GM21447 (cell line): ENCODE data around the gene RNF103.
A peak's percentile ranks its signal among the peaks of the same experiment; 100 is the strongest.
"Not testable (repeated sequence)": the region's sequence is repeated elsewhere in the genome, so short reads cannot be mapped to it uniquely, and the experiment has no call there.

Experiments
- ATAC-seq: cut with Tn5 transposase; IDR thresholded peaks from one replicate; pipeline ENCODE4 v1.9.1; 2021; ENCODE audit not compliant: unreplicated experiment

RNF103 gene, protein sequence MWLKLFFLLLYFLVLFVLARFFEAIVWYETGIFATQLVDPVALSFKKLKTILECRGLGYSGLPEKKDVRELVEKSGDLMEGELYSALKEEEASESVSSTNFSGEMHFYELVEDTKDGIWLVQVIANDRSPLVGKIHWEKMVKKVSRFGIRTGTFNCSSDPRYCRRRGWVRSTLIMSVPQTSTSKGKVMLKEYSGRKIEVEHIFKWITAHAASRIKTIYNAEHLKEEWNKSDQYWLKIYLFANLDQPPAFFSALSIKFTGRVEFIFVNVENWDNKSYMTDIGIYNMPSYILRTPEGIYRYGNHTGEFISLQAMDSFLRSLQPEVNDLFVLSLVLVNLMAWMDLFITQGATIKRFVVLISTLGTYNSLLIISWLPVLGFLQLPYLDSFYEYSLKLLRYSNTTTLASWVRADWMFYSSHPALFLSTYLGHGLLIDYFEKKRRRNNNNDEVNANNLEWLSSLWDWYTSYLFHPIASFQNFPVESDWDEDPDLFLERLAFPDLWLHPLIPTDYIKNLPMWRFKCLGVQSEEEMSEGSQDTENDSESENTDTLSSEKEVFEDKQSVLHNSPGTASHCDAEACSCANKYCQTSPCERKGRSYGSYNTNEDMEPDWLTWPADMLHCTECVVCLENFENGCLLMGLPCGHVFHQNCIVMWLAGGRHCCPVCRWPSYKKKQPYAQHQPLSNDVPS

DNA sequence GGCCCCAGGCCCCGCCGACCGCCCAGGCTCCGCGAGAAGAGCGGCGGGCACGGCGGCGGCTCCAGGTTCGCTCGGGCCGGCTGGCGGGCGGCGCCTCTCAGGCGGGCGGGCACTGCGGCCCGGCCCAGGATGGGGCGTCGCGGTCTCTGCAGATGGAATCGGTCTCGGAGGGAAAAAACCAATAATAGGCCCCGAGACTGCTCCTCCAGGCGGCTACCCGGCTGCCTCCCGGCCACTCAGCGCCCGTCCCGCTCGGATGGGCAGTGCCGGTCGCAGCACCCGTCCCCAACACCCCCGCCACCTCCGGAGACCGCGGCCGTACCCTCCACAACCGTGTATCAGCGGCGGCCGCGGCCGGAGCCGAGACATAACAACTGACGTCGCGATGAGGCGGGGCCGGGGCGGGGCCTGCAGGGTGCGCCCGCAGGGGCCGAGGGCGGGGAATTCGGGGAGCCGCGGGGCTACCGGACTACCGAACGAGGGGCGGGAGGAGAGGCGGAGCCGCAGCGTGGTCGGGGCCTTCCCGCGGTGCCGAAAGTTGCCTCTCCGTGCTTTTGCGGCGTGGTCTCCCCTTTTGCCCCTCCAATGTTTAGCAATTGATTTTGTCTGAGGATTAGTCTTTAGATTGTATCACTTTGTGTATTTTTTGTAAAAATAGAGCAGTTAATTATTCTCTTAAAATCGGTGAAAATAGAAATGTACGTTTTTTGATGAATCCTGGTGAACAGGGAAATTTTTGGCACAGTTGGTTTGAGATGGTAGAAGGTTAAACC, at the start of gene RNF103:
Gene RNF103, minus strand, starts transcription at position 372 of the 773 bp plus-strand sequence. CDS start 979 bp downstream, outside the sequence.
- peak; percentile 75 for ATAC-seq

GRCh38 chr2:86673011-86673410, 49.3 kb upstream of the RNF103 start:
- no peak for ATAC-seq

DNA sequence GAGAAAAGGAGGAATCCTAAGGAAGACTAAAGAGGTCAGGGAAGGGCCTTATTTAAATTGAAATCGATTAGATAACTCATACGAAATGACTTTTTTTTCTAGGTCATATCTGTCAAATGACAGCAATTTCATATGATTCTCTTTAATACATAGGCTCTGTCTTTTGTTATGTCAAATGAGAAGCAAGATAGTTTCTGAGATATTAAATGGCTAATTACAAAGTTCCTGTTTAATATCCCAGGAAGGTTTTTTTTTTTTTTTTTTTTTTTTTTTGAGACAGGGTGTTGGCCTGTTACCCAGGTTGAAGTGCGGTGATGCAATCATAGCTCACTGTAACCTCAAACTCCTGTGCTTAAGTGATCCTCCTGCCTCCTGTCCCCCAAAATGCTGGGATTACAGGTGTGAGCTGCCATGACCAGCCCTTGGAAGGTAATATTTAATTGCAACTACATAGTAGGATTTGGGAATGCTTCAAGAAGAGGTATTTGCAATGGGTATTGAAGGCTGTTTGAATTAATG, 48.4 kb upstream of the RNF103 start:
- ATAC-seq = no peak

GRCh38 chr2:86671337-86671981, 47.8 kb upstream of the RNF103 start:
- no peak for ATAC-seq

GRCh38 chr2:86669323-86669722, 45.7 kb upstream of the RNF103 start:
- ATAC-seq = not testable (repeated sequence)

- ATAC-seq = no peak
Observed at GRCh38 chr2:86661333-86661732, 37.7 kb upstream of the RNF103 start.

- ATAC-seq = no peak
Observed at GRCh38 chr2:86650188-86650587, 26.5 kb upstream of the RNF103 start.

DNA sequence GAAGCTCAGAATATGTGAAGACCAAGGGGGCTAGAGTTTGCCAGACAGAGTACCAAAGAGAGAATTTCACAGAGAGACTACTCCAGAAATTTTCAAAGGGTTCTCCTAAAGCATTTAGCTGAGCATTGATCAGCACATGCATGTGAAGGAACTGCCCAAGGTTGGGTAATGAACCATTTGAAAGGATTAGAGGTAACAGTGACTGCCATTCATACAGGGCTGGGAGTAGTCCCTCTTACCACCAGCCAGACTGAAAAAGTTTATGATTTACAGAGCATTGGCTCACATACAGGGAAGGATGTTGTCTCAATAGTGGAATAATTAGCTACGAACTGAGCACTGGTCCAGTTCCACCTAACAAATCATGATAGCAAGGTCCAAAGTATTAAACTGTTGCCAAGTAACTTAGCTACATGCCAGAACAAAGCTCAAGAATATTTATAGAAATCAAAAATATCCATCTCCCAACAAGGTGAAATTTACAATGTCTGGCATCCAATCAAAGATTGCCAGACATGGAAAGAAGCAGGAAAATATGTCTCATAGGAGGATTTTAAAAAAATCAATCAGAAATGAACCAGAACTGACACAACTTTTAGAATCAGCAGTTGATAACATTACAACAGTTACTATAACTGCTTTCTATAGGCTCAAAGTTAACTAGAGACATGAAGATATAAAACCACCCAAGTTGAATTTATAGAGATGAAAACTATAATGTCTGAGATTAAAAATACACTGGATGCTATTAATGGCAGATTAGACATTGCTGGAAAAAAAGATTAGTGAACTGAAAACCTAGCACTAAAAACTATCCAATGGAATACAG, 25.7 kb upstream of the RNF103 start:
- no peak for ATAC-seq

- ATAC-seq = no peak
Observed at GRCh38 chr2:86648681-86649080, 25.0 kb upstream of the RNF103 start.

DNA sequence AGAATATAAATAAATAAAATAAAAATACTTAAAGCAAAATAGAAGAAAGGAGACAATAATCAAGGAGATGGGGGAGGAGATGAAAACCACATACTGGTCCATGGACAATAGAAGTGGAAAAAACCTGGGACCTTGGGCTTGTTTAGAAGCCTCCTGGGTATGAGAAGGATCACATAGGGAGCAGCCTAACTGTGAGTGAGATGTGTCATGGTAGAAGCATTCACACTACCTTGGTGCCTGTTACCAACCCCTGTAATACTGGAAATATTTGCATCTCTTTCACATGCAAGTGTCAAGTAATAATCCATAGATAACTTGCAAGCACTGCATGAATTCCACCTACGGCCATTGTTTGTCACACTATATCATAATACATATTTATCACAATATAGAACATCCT, 23.2 kb upstream of the RNF103 start:
- ATAC-seq = no peak

DNA sequence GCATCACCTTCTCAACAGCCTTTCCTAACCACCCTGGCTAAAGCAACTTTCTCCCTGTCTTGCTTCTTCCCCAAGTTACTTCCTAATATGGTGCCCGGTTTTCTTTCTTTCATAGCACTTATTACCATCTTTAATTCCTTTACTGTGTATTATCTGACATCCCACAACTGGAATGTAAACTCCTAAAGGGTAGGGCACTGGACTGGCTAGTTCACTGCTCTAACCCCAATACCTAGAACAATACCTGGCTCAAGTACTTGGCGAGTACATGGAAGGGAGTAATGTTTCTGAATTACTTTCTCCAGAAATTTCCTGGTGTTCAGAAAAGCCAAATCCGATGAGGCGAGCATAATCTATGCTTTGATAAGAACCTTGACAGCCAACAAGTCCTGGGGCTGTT, 22.7 kb upstream of the RNF103 start:
- ATAC-seq = no peak

DNA sequence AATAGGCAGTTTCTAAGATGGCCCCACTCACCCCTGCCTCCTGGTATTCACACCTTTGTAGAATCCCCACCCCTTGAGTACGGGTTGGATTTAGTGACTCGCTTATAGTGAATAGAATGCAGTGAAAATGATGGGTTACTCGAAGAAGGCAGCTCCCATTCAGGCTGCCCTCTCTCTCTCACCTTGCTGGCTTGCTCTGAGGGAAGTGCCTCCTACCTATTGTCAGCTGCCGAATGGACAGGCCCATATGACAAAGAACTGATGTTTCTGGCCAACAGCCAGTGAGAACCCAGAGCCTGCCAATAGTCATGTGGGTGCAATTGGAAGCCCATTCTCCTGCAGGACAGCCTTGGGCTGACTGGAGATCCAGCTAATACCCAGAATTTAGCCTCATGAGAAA, 22.1 kb upstream of the RNF103 start:
- no peak for ATAC-seq

GRCh38 chr2:86638712-86639111, 15.0 kb upstream of the RNF103 start:
- no peak for ATAC-seq

- ATAC-seq = no peak
Observed at GRCh38 chr2:86636842-86637241, 13.2 kb upstream of the RNF103 start.

GRCh38 chr2:86634352-86634751, 10.7 kb upstream of the RNF103 start:
- no peak for ATAC-seq

- no peak for ATAC-seq
Observed at GRCh38 chr2:86633155-86633651, 9.5 kb upstream of the RNF103 start.

DNA sequence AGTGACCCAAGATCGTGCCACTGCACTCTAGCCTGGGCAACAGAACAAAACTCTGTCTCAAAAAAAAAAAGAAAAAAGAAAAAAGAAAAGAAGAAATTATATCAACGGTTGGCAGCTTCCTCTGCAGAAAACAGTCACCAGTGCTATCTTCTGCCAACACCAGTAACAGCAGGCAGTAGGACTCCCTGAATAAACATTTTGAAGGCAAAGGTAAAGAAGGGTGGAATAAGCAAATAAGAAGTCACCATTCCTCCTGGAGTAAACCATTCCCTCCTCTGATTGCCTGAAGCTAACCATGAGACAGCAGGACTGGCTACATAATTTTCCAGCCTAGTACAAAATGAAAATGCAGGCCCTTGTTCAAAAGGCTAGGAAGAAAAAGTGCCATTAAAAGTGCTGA, 9.0 kb upstream of the RNF103 start:
- no peak for ATAC-seq

GRCh38 chr2:86631846-86632485, 8.3 kb upstream of the RNF103 start:
- ATAC-seq = no peak

- no peak for ATAC-seq
Observed at GRCh38 chr2:86628091-86628522, 4.4 kb upstream of the RNF103 start.
